Coronary artery (tissue), 2 donors: Measurements from ENCODE around the gene TMIGD3.

ENCODE experiments used
- DNase-seq: peaks from one replicate; pipeline ENCODE4 v3.0.0-alpha.2; 2017; ENCODE audit warnings: low spot score
- H3K27ac ChIP-seq, 2 donors: fragments of 200-600 bp; sonication (generic); one replicate each; pipeline ENCODE4 v1.5.1; 2016 to 2019
- H3K4me3 ChIP-seq: fragments of 200-600 bp; sonication (generic); 2 replicates; pipeline ENCODE4 v1.5.1; 2016; ENCODE audit warnings: mild to moderate bottlenecking, moderate library complexity
- TF ChIP-seq, protein P1 (sequence below): fragments of 200-600 bp; sonication (generic); IDR thresholded peaks from one replicate; pipeline ENCODE4 v1.5.1; 2019; ENCODE audit warnings: antibody characterized with exemption

TMIGD3 gene

DNA sequence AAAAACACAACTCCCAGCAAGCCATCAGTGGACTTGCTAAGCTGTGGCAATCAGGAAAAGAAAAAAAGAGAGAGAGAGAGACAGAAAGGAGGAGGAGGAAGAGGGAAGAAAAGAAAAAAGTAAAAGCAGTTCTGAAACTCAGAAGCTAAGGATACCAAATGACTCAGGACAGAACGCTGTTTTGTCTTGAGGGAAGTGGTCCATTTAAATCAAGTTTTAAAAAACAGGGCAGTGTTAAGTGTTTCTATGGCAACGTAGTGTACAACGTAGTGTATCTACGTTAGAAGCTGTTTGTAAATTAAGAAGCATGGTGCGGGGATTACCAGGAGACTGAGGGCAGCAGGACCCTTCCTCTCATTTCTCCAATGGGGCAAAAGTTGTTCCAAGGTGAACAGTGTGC, 5.8 kb downstream of the TMIGD3 start:
- TF ChIP-seq, protein P1, sequence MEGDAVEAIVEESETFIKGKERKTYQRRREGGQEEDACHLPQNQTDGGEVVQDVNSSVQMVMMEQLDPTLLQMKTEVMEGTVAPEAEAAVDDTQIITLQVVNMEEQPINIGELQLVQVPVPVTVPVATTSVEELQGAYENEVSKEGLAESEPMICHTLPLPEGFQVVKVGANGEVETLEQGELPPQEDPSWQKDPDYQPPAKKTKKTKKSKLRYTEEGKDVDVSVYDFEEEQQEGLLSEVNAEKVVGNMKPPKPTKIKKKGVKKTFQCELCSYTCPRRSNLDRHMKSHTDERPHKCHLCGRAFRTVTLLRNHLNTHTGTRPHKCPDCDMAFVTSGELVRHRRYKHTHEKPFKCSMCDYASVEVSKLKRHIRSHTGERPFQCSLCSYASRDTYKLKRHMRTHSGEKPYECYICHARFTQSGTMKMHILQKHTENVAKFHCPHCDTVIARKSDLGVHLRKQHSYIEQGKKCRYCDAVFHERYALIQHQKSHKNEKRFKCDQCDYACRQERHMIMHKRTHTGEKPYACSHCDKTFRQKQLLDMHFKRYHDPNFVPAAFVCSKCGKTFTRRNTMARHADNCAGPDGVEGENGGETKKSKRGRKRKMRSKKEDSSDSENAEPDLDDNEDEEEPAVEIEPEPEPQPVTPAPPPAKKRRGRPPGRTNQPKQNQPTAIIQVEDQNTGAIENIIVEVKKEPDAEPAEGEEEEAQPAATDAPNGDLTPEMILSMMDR, result no peak
- Histone ChIP-seq H3K4me3 (no peak overlapping the region), H3K27ac (peak overlapping the region in 1 of 2 donors; percentile 5)
- DNase-seq, result no peak

DNA sequence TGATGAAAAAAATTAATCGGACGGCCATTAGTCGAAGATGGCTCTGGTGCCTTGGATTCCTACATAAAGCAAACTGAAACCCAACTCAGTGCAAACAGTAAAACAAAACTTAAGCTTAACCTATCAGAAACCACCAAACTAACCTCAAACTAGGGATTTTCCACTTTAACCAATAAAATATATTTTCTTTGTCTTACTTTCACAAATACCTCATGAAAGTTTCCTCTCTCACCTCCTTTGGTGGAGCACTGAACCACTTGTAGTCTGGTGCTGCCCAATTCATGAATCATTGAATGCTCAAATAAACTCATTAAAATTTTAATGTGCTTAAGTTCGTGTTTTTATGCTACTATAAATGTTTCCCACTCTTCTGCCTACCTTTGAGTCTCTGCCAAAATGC, 7.0 kb downstream of the TMIGD3 start:
- TF ChIP-seq, protein P1, result no peak
- no peak overlapping the region for H3K4me3 ChIP-seq
- H3K27ac ChIP-seq, result no peak overlapping the region
- no peak for DNase-seq

DNA sequence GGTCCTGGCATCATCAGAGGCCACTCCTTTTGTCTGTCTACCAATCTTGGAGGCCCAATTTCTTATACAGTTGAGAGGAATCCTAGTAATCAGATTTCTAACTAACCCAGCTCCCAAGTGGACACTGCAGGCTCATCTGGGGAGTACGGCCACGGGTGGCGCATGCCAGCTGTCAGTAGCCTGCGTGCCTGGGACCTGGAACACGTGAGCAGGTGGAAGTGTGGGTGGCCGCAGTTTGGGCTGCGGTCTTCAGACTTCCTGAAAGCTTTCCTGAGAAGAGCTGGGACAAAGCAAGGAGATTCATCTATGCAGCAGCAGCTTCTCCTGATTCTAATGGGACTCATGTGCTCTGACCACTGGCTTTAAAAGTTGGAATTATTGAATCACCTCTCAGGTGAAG, 12.4 kb downstream of the TMIGD3 start:
- Histone ChIP-seq H3K27ac (peak overlapping the region in 1 of 2 donors; percentile 74), H3K4me3 (no peak overlapping the region)
- TF ChIP-seq, protein P1, result no peak
- no peak for DNase-seq

DNA sequence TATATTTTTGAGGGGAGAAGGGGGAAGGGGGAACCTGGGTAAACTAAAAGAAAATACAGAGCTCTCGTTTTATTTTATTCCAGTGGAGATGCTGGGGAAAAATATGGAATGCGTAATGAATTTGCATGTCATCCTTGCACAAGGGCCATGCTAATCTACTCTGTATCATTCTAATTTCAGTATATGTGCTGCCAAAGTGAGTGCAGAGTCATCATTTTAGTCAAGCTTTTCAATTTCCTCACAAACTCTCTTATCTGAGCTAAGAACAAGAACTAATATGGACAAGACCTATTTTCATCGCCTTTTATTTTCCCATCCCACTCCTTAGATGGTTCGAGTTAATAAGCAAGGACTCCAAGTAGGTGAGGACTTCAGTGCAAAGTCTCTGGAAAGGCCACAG, 13.2 kb downstream of the TMIGD3 start:
- TF ChIP-seq, protein P1, result no peak
- DNase-seq, result no peak
- H3K27ac ChIP-seq, result peak overlapping the region in 1 of 2 donors; percentile 74
- no peak overlapping the region for H3K4me3 ChIP-seq

DNA sequence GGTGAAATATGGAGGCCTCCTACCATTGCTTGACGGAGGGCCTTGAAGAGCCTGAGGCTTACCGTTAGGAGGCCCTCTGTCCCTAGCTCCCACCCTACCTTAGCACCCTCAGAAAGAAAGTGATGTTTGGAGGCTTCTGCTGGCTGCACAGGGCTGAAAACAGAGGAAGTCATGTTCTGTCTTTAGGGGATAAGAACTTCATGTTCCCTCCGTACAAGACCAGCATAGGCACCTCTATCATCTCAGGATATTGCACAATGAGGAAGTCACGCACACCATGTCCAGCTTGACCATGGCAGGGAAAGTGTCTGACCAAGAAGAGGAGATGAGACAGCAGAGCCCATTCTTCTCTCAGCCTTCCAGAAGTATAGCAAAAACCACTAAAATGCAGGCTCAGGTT, 13.8 kb downstream of the TMIGD3 start:
- Histone ChIP-seq H3K27ac (peak overlapping the region in 1 of 2 donors; percentile 74), H3K4me3 (no peak overlapping the region)
- TF ChIP-seq, protein P1, result no peak
- DNase-seq, result no peak

DNA sequence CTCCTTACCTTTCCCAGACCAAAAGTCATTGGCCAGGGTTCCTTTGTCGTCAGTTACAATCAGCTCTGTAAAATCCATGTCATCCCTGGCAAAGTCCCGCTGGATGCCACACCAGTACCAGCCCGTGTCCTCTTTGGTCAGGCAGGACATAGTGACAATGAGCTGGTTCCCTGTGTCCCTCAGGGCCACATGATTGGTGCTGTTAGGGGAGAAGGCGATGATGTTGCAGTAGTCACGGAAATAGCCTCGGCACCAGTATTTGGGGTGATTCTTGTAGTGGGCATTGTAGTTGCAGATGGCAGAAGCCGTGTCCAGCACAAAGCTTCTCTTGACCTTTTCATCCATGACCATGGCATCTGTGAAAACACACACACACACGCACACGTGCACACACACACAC, 14.8 kb downstream of the TMIGD3 start:
- no peak overlapping the region for H3K4me3 ChIP-seq
- peak overlapping the region in 1 of 2 donors; percentile 51 for H3K27ac ChIP-seq
- no peak for DNase-seq

DNA sequence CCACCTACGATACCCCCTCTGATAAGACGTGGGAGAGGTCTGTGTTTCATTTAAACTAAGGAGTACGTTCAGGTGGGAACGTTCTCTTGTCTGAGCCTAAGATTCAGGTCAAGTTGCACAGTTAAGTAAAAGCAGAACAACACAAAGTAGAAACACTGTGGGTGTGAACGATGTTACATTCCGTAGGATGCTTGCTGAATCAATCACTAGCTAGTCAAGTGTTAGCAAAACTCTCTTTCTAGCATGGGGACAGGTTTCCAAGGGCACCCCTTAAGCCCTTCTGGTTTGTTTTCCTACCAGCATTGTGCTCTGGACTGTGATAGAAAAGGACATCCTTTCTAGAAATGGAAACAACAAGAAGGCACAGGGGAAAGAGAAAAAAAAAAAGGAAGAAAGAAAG, 16.3 kb downstream of the TMIGD3 start:
- TF ChIP-seq, protein P1, result no peak
- Histone ChIP-seq H3K4me3 (no peak overlapping the region), H3K27ac (no peak overlapping the region)
- DNase-seq, result no peak

More for the DNA sequence above, 14.8 kb downstream of the TMIGD3 start:
- TF ChIP-seq, protein P1, result no peak
